ACC112 (cell line): ENCODE results near the gene FZD4.

Source experiments
- H2AFZ ChIP-seq: fragments of 200-600 bp; sonication (generic); one replicate; pipeline ENCODE4 v1.6.0; 2017; ENCODE audit warnings: antibody characterized with exemption, low read length; ENCODE audit not compliant: unreplicated experiment
- H3K27ac ChIP-seq: fragments of 200-600 bp; sonication (generic); 2 replicates; pipeline ENCODE4 v1.5.1; 2014; ENCODE audit warnings: low read depth, mild to moderate bottlenecking, antibody characterized with exemption, low read length, moderate library complexity
- H3K27me3 ChIP-seq: fragments of 200-600 bp; sonication (generic); 2 replicates; pipeline ENCODE4 v1.6.1; 2014; ENCODE audit warnings: mild to moderate bottlenecking, antibody characterized with exemption, low read length, moderate library complexity, mixed read lengths; ENCODE audit not compliant: insufficient read depth
- H3K36me3 ChIP-seq: fragments of 200-600 bp; sonication (generic); 2 replicates; pipeline ENCODE4 v1.6.1; 2016; ENCODE audit warnings: mild to moderate bottlenecking, antibody characterized with exemption, low read length, moderate library complexity, mixed read lengths; ENCODE audit not compliant: insufficient read depth
- H3K4me1 ChIP-seq: fragments of 200-600 bp; sonication (generic); one replicate; pipeline ENCODE4 v1.6.1; 2016; ENCODE audit warnings: low read length, mixed read lengths; ENCODE audit not compliant: insufficient read depth, unreplicated experiment, control insufficient read depth
- H3K4me3 ChIP-seq: fragments of 200-600 bp; sonication (generic); 2 replicates; pipeline ENCODE4 v1.5.1; 2014; ENCODE audit warnings: mild to moderate bottlenecking, low read depth, low read length
- H3K79me2 ChIP-seq: fragments of 200-600 bp; sonication (generic); one replicate; pipeline ENCODE4 v1.6.0; 2016; ENCODE audit warnings: low read length; ENCODE audit not compliant: control insufficient read depth, unreplicated experiment, insufficient read depth

Gene FZD4

GRCh38 chr11:86910592-86910991 lies 44.6 kb downstream of the FZD4 start:
- Histone ChIP-seq H3K27me3 (no peaks in the 10 kb centered on the region), H3K4me1 (peaks cover 19% of the 10 kb centered on the region), H2AFZ (no peak overlapping the region), H3K36me3 (peaks cover 2% of the 10 kb centered on the region; the same call in 1 of the 2 replicates), H3K27ac (no peak overlapping the region), H3K4me3 (no peak overlapping the region), H3K79me2 (no peaks in the 10 kb centered on the region)

GRCh38 chr11:86906198-86906597 lies 49.0 kb downstream of the FZD4 start:
- Histone ChIP-seq H3K27me3 (no peaks in the 10 kb centered on the region), H3K4me3 (no peak overlapping the region), H3K79me2 (no peaks in the 10 kb centered on the region), H3K36me3 (no peaks in the 10 kb centered on the region), H2AFZ (no peak overlapping the region), H3K27ac (no peak overlapping the region), H3K4me1 (peaks cover 8% of the 10 kb centered on the region)

GRCh38 chr11:86905252-86905651 lies 49.9 kb downstream of the FZD4 start:
- no peak overlapping the region for H2AFZ ChIP-seq
- H3K27me3 ChIP-seq, result no peaks in the 10 kb centered on the region

GRCh38 chr11:86904001-86904400 lies 51.2 kb downstream of the FZD4 start:
- Histone ChIP-seq H3K27me3 (no peaks in the 10 kb centered on the region), H3K79me2 (no peaks in the 10 kb centered on the region), H3K36me3 (no peaks in the 10 kb centered on the region), H3K4me1 (no peaks in the 10 kb centered on the region), H3K4me3 (no peak overlapping the region), H3K27ac (no peak overlapping the region), H2AFZ (no peak overlapping the region)

More at GRCh38 chr11:86905252-86905651, 49.9 kb downstream of the FZD4 start:
- no peaks in the 10 kb centered on the region for H3K79me2 ChIP-seq
- no peaks in the 10 kb centered on the region for H3K36me3 ChIP-seq
- no peak overlapping the region for H3K27ac ChIP-seq
- H3K4me1 ChIP-seq, result peaks cover 3% of the 10 kb centered on the region
- H3K4me3 ChIP-seq, result no peak overlapping the region

- Histone ChIP-seq H3K4me3 (no peak overlapping the region), H3K36me3 (no peaks in the 10 kb centered on the region), H2AFZ (no peak overlapping the region), H3K4me1 (no peaks in the 10 kb centered on the region), H3K27me3 (no peaks in the 10 kb centered on the region), H3K27ac (no peak overlapping the region), H3K79me2 (no peaks in the 10 kb centered on the region)
Observed at GRCh38 chr11:86902345-86902744, 52.9 kb downstream of the FZD4 start.

GRCh38 chr11:86901599-86901998 lies 53.6 kb downstream of the FZD4 start:
- H3K36me3 ChIP-seq, result no peaks in the 10 kb centered on the region
- H3K27ac ChIP-seq, result no peak overlapping the region
- no peak overlapping the region for H3K4me3 ChIP-seq
- no peak overlapping the region for H2AFZ ChIP-seq
- H3K79me2 ChIP-seq, result no peaks in the 10 kb centered on the region
- H3K4me1 ChIP-seq, result peaks cover 2% of the 10 kb centered on the region
- H3K27me3 ChIP-seq, result no peaks in the 10 kb centered on the region

- Histone ChIP-seq H3K4me3 (no peak overlapping the region), H3K4me1 (peaks cover 7% of the 10 kb centered on the region), H3K79me2 (no peaks in the 10 kb centered on the region), H3K27ac (no peak overlapping the region), H3K36me3 (no peaks in the 10 kb centered on the region), H2AFZ (no peak overlapping the region), H3K27me3 (no peaks in the 10 kb centered on the region)
Observed at GRCh38 chr11:86900162-86900561, 55.0 kb downstream of the FZD4 start.

- no peak overlapping the region for H3K27ac ChIP-seq
- H3K79me2 ChIP-seq, result no peaks in the 10 kb centered on the region
- H3K4me1 ChIP-seq, result peaks cover 7% of the 10 kb centered on the region
- H3K4me3 ChIP-seq, result no peak overlapping the region
- no peak overlapping the region for H2AFZ ChIP-seq
- H3K36me3 ChIP-seq, result no peaks in the 10 kb centered on the region
- no peaks in the 10 kb centered on the region for H3K27me3 ChIP-seq
Observed at GRCh38 chr11:86898689-86899088, 56.5 kb downstream of the FZD4 start.

GRCh38 chr11:86896441-86896841 lies 58.8 kb downstream of the FZD4 start:
- Histone ChIP-seq H3K4me3 (no peak overlapping the region), H3K4me1 (peaks cover 7% of the 10 kb centered on the region), H3K27me3 (no peaks in the 10 kb centered on the region), H3K79me2 (no peaks in the 10 kb centered on the region), H2AFZ (no peak overlapping the region), H3K27ac (no peak overlapping the region), H3K36me3 (no peaks in the 10 kb centered on the region)
